OCI-LY7 (cell line): ENCODE measurements around the gene CERS1. TPM values are rescaled to one million over a fixed set of nuclear protein-coding genes. Genes with fewer than 3 reads are reported as not detected.

Source experiments
- BruUV-seq: library from RNA; stranded (reverse); fragments of 400-500 nt; replicated peaks from 2 replicates; lab custom pipeline; 2021; lab: Mats Ljungman, UMichigan
- CTCF ChIA-PET: fragments of 300-600 bp; sonication (Branson Sonifier 250); formaldehyde crosslinking; loops from one replicate; lab custom pipeline; 2022; ENCODE audit warnings: antibody characterized with exemption; ENCODE audit not compliant: unreplicated experiment; lab: Charles Lee
- POLR2A ChIA-PET: fragments of 300-600 bp; sonication (Branson Sonifier 250); formaldehyde crosslinking; loops from one replicate; lab custom pipeline; 2022; ENCODE audit warnings: antibody characterized with exemption; lab: Charles Lee
- DNase-seq: peaks from one replicate; pipeline ENCODE4 v3.0.0-alpha.2; 2015; ENCODE audit warnings: low spot score
- H2AFZ ChIP-seq: fragments of 200-600 bp; sonication (generic), shearing (Covaris generic); 2 replicates; pipeline ENCODE4 v1.6.1; 2014; ENCODE audit warnings: mild to moderate bottlenecking, antibody characterized with exemption, low read length, moderate library complexity
- H3K27ac ChIP-seq: fragments of 200-600 bp; sonication (generic); 2 replicates; pipeline ENCODE4 v1.5.1; 2014; ENCODE audit warnings: mixed run types, low read depth, mild to moderate bottlenecking, moderate library complexity, low read length, inconsistent platforms; ENCODE audit not compliant: poor library complexity, severe bottlenecking
- H3K36me3 ChIP-seq: fragments of 200-600 bp; sonication (generic); 2 replicates; pipeline ENCODE4 v1.6.1; 2014; ENCODE audit warnings: mild to moderate bottlenecking, antibody characterized with exemption, low read length, moderate library complexity, mixed read lengths; ENCODE audit not compliant: insufficient read depth
- H3K4me1 ChIP-seq: fragments of 200-600 bp; sonication (generic); 2 replicates; pipeline ENCODE4 v1.5.1; 2014; ENCODE audit warnings: mild to moderate bottlenecking, low read length; ENCODE audit not compliant: insufficient read depth, poor library complexity, severe bottlenecking
- H3K4me2 ChIP-seq: fragments of 200-600 bp; sonication (generic); 2 replicates; pipeline ENCODE4 v1.6.1; 2014; ENCODE audit warnings: mild to moderate bottlenecking, low read length
- H3K4me3 ChIP-seq: fragments of 200-600 bp; sonication (generic); 2 replicates; pipeline ENCODE4 v1.5.1; 2014; ENCODE audit warnings: mild to moderate bottlenecking, low read depth, low read length; ENCODE audit not compliant: poor library complexity, severe bottlenecking
- H3K79me2 ChIP-seq: fragments of 200-600 bp; sonication (generic); 2 replicates; pipeline ENCODE4 v1.6.1; 2016; ENCODE audit warnings: low read depth, mild to moderate bottlenecking, low read length, moderate library complexity, mixed read lengths; ENCODE audit not compliant: insufficient read depth
- H3K9me2 ChIP-seq: fragments of 200-600 bp; sonication (generic); 2 replicates; pipeline ENCODE4 v1.6.1; 2016; ENCODE audit warnings: mild to moderate bottlenecking, low read length, mixed read lengths; ENCODE audit not compliant: insufficient read depth
- H3K9me3 ChIP-seq: fragments of 200-600 bp; sonication (generic); 2 replicates; pipeline ENCODE4 v1.6.1; 2014; ENCODE audit warnings: mild to moderate bottlenecking, mixed run types, low read length, mixed read lengths
- H4K20me1 ChIP-seq: fragments of 200-600 bp; sonication (generic); 2 replicates; pipeline ENCODE4 v1.6.1; 2014; ENCODE audit warnings: mild to moderate bottlenecking, antibody characterized with exemption, low read length, moderate library complexity, mixed read lengths; ENCODE audit not compliant: insufficient read depth
- EZH2phosphoT487 ChIP-seq: fragments of 200-600 bp; sonication (generic); IDR thresholded peaks from 2 replicates; pipeline ENCODE4 v1.6.1; 2018; ENCODE audit warnings: low read depth, borderline replicate concordance, mild to moderate bottlenecking, mixed run types, antibody characterized with exemption, low read length, moderate library complexity, mixed read lengths
- intact Hi-C: fragments of 100-400 bp; cut with micrococcal nuclease; formaldehyde crosslinking; loops from one replicate; pipeline ENCODE4 v1.10.0; 2022; ENCODE audit not compliant: unreplicated experiment
- total RNA-seq, 2 experiments: library from RNA; depleted of rRNA in 1 of 2; stranded (reverse); fragments of >200 nt in 1 of 2; shearing (Covaris generic) in 1 of 2; gene quantifications; 2 replicates each; pipeline ENCODE4 v1.2.3, GENCODE V29; 2014 to 2022
- TF ChIP-seq, protein P1 (sequence below): fragments of 200-600 bp; sonication (generic); conservative IDR thresholded peaks from 2 replicates; pipeline ENCODE4 v1.5.1; 2014; ENCODE audit warnings: mild to moderate bottlenecking, antibody characterized with exemption, low read length, moderate library complexity, mixed read lengths

CERS1 gene
- total RNA-seq, 2 experiments from 2014 or later, result 0.09 TPM; not detected in 1

DNA sequence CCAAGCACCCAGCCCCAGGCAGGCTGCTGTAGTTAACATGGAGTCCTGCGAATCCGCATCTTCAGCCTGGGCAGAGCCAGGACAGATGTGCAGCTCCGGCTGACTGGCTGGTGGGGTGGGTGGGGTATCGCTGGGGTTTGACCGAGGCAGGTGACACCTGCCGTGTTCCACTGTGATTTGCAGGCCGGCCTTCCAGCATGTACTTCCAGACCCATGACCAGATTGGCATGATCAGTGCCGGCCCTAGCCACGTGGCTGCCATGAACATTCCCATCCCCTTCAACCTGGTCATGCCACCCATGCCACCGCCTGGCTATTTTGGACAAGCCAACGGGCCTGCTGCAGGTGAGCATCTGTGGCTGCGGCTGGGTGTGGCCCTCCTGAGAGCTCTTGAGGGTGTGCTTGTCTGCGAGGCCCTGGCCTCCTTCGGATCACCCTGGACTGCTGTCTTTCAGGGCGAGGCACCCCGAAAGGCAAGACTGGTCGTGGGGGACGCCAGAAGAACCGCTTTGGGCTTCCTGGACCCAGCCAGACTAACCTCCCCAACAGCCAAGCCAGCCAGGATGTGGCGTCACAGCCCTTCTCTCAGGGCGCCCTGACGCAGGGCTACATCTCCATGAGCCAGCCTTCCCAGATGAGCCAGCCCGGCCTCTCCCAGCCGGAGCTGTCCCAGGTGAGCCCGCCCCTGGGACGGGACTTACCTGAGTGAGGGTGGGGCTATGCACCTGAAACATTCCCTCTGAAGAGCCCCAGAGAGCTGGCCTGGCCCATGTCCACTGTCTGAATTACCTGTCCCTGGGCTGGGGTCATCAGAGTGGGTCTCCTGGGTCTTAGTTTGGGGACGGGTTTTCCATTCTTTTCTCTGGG is 30.6 kb downstream of the CERS1 start:
- peaks cover 8% of the 10 kb centered on the region; the same call in 1 of the 2 replicates for H4K20me1 ChIP-seq
- H3K36me3 ChIP-seq, result peaks cover 82% of the 10 kb centered on the region
- peaks cover 3% of the 10 kb centered on the region; the same call in 1 of the 2 replicates for H3K79me2 ChIP-seq
- no peak overlapping the region for H3K4me3 ChIP-seq
- no peak overlapping the region for H3K4me2 ChIP-seq
- H3K4me1 ChIP-seq, result peaks cover 17% of the 10 kb centered on the region
- TF ChIP-seq, protein P1, sequence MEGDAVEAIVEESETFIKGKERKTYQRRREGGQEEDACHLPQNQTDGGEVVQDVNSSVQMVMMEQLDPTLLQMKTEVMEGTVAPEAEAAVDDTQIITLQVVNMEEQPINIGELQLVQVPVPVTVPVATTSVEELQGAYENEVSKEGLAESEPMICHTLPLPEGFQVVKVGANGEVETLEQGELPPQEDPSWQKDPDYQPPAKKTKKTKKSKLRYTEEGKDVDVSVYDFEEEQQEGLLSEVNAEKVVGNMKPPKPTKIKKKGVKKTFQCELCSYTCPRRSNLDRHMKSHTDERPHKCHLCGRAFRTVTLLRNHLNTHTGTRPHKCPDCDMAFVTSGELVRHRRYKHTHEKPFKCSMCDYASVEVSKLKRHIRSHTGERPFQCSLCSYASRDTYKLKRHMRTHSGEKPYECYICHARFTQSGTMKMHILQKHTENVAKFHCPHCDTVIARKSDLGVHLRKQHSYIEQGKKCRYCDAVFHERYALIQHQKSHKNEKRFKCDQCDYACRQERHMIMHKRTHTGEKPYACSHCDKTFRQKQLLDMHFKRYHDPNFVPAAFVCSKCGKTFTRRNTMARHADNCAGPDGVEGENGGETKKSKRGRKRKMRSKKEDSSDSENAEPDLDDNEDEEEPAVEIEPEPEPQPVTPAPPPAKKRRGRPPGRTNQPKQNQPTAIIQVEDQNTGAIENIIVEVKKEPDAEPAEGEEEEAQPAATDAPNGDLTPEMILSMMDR, result no peak
- ChIA-PET CTCF (no interaction called here), POLR2A (no interaction called here)
- DNase-seq, result no peak
- H3K27ac ChIP-seq, result no peak overlapping the region
- H3K9me2 ChIP-seq, result no peaks in the 10 kb centered on the region
- intact Hi-C loops, result no loop called here
- H2AFZ ChIP-seq, result no peak overlapping the region
- no peaks in the 10 kb centered on the region for H3K9me3 ChIP-seq
- BruUV-seq, result no TSS peak

DNA sequence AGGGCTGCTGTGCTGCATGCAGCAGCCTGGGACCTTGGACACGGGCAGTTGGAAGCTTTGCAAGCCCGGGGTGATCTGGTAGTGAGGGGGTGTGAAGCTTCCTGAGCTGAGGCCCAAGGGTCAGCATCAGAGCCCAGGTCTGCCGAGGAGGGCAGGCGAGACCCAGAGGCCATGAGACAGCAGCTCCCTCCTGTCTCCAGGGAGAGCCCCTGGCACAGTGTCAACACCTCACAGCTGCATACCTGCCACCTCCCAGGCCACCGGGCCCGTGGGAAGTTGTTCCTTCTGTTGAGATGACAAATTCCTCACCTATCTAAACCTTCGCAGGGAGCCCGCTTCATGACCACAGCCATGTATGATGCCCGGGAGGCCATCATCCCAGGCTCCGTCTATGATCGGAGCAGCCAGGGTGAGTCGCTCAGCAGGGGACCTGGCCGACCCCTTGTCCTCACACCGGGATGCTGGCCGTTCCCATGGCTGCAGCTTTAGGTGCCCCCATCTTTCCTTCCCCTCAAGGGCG is 32.1 kb downstream of the CERS1 start:
- H3K36me3 ChIP-seq, result peaks cover 96% of the 10 kb centered on the region
- H3K9me2 ChIP-seq, result no peaks in the 10 kb centered on the region
- peaks cover 11% of the 10 kb centered on the region; the same call in 1 of the 2 replicates for H4K20me1 ChIP-seq
- DNase-seq, result no peak
- CTCF ChIA-PET, result no interaction called here
- BruUV-seq, result no TSS peak
- H2AFZ ChIP-seq, result no peak overlapping the region
- no peak overlapping the region for H3K4me3 ChIP-seq
- H3K4me2 ChIP-seq, result no peak overlapping the region
- no peak overlapping the region for H3K27ac ChIP-seq
- H3K4me1 ChIP-seq, result peaks cover 17% of the 10 kb centered on the region
- H3K9me3 ChIP-seq, result no peaks in the 10 kb centered on the region
- TF ChIP-seq, protein P1, result no peak
- TF ChIP-seq EZH2phosphoT487, result no peak
- H3K79me2 ChIP-seq, result peaks cover 3% of the 10 kb centered on the region; the same call in 1 of the 2 replicates
- POLR2A ChIA-PET, result no interaction called here
- intact Hi-C loops, result no loop called here
